HG02798 (cell line): Measurements from ENCODE around the gene POT1.
"Not testable (repeated sequence)": the region's sequence is repeated elsewhere in the genome, so short reads cannot be mapped to it uniquely, and the experiment has no call there.

ENCODE experiments used
- ATAC-seq: cut with Tn5 transposase; IDR thresholded peaks from one replicate; pipeline ENCODE4 v1.9.1; 2021; ENCODE audit warnings: mild to moderate bottlenecking; ENCODE audit not compliant: unreplicated experiment, poor library complexity

Gene POT1

GRCh38 chr7:124929467-124930172, at the start of gene POT1:
Gene POT1, minus strand, starts transcription at chr7:124929825. Its CDS starts 32,652 bp downstream, at chr7:124897173.
- peak; percentile 100 for ATAC-seq

GRCh38 chr7:124975131-124975530, 45.5 kb upstream of the POT1 start:
- ATAC-seq, result not testable (repeated sequence)

- ATAC-seq, result no peak
Measured at GRCh38 chr7:124965553-124965952, 35.9 kb upstream of the POT1 start.

GRCh38 chr7:124959676-124960075, 30.1 kb upstream of the POT1 start:
- ATAC-seq, result no peak

GRCh38 chr7:124957952-124958351, 28.3 kb upstream of the POT1 start:
- not testable (repeated sequence) for ATAC-seq

- no peak for ATAC-seq
Measured at GRCh38 chr7:124956160-124956559, 26.5 kb upstream of the POT1 start.

GRCh38 chr7:124954790-124955189, 25.2 kb upstream of the POT1 start:
- no peak for ATAC-seq

- ATAC-seq, result no peak
Measured at GRCh38 chr7:124945680-124946079, 16.1 kb upstream of the POT1 start.

GRCh38 chr7:124943472-124943871, 13.8 kb upstream of the POT1 start:
- no peak for ATAC-seq

- ATAC-seq, result no peak
Measured at GRCh38 chr7:124942399-124942798, 12.8 kb upstream of the POT1 start.

- no peak for ATAC-seq
Measured at GRCh38 chr7:124940306-124940705, 10.7 kb upstream of the POT1 start.

- no peak for ATAC-seq
Measured at GRCh38 chr7:124938128-124938527, 8.5 kb upstream of the POT1 start.

GRCh38 chr7:124937076-124937475, 7.5 kb upstream of the POT1 start:
- ATAC-seq, result no peak

- no peak for ATAC-seq
Measured at GRCh38 chr7:124934841-124935240, 5.2 kb upstream of the POT1 start.

GRCh38 chr7:124930655-124931597, 1.3 kb upstream of the POT1 start:
- no peak for ATAC-seq

GRCh38 chr7:124930173-124930623, 573 bp upstream of the POT1 start:
- ATAC-seq, result peak; percentile 0

GRCh38 chr7:124924906-124925305, 4.7 kb downstream of the POT1 start:
- no peak for ATAC-seq

GRCh38 chr7:124922200-124922599, 7.4 kb downstream of the POT1 start:
- no peak for ATAC-seq

- ATAC-seq, result no peak
Measured at GRCh38 chr7:124919841-124920240, 9.8 kb downstream of the POT1 start.

- peak; percentile 72 for ATAC-seq
Measured at GRCh38 chr7:124918662-124919061, 11.0 kb downstream of the POT1 start.

GRCh38 chr7:124915242-124915641, 14.4 kb downstream of the POT1 start:
- ATAC-seq, result peak; percentile 54
